Heart left ventricle (tissue), 13 donors: ENCODE measurements around the gene NLRP6.

Experiments used
- POLR2A ChIP-seq, 2 donors: fragments of 450-650 bp; IDR thresholded peaks; one replicate each; pipeline ENCODE4 v1.6.1; 2017; ENCODE audit warnings: antibody characterized with exemption in 2 of 2, mild to moderate bottlenecking in 2 of 2, moderate library complexity in 2 of 2
- TF ChIP-seq, protein P1 (sequence below), 12 donors: fragments of 200-600 bp; sonication (generic) in 4 of 12; IDR thresholded peaks; one replicate each; pipeline versions ENCODE4 v1.5.0 to v1.8.0; 2018 to 2022; ENCODE audit warnings: antibody characterized with exemption in 12 of 12, mild to moderate bottlenecking in 5 of 12
- donor health status: ischemic (EF 13 %, LVEDD 7.1; RV severe dilation, severe dysfunction).
- donor health status: DM: no; HTN: yes; CAD: no.
- donor health status: DM: no; HTN: no; CAD: no.
- donor health status: ischemic (EF 25% LVEDD 6.9; RV normal size, moderate dysfunction).
- donor health status: ischemic (EF 25% LVEDD 5.7; RV mildly dilated, moderate dysfunction).
- donor health status: ischemic (EF 35%, LVEDD 5.7; RV mildly dilated, moderate dysfunction).
- donor health status: nonischemic (EF 11% LVEDD 7.7; RV severe dilation, severe dysfunction).
- donor health status: DM: yes; HTN: yes; CAD: no.
- donor health status: PGD.
- donor health status: ischemic (EF 29% LVEDD 5.4; RV normal size, mild dysfunction).
- donor health status: nonischemic (EF 23%, LVEDD 6.1; RV moderate dilation, normal function).

DNA sequence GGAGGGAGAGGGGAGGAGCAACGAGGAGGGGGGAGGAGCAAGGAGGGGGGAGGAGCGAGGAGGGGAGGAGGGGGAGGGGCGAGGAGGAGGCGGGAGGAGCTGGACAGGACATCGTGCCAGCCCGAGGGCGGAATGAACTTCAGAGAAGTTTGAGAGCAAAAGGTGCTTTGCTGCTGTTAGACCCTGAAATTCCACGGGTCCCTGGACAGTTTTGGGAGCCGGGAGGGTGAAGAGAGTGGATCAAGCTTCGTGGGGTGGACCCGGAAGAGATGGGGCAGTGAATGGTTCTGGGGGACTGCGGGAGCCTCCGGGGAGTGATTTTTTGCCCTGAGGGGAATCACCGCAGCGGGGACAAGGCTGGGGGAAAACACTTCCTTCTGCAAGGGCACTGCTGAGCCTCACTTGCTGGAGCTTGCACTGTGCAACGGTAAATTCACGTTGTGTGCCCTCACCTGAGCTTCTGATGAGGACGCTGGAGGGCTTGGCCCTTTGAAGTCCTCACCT, 10.7 kb upstream of the NLRP6 start:
- TF ChIP-seq POLR2A (IDR thresholded peaks at IDR 0.05), result no peak
- TF ChIP-seq, protein P1, sequence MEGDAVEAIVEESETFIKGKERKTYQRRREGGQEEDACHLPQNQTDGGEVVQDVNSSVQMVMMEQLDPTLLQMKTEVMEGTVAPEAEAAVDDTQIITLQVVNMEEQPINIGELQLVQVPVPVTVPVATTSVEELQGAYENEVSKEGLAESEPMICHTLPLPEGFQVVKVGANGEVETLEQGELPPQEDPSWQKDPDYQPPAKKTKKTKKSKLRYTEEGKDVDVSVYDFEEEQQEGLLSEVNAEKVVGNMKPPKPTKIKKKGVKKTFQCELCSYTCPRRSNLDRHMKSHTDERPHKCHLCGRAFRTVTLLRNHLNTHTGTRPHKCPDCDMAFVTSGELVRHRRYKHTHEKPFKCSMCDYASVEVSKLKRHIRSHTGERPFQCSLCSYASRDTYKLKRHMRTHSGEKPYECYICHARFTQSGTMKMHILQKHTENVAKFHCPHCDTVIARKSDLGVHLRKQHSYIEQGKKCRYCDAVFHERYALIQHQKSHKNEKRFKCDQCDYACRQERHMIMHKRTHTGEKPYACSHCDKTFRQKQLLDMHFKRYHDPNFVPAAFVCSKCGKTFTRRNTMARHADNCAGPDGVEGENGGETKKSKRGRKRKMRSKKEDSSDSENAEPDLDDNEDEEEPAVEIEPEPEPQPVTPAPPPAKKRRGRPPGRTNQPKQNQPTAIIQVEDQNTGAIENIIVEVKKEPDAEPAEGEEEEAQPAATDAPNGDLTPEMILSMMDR (IDR thresholded peaks at IDR 0.05), result no peak
